WTC11 (cell line): ENCODE measurements around the gene FRG2.
"Not testable (repeated sequence)": the region's sequence is repeated elsewhere in the genome, so short reads cannot be mapped to it uniquely, and the experiment has no call there.

Source experiments
- CREM ChIP-seq: sonication (generic); formaldehyde crosslinking; IDR thresholded peaks from 2 replicates; pipeline ENCODE4 v1.8.1; 2022; ENCODE audit warnings: mild to moderate bottlenecking, missing genetic modification reagents, moderate library complexity
- FOXK1 ChIP-seq: sonication (generic); formaldehyde crosslinking; IDR thresholded peaks from 2 replicates; pipeline ENCODE4 v1.8.0; 2022; ENCODE audit warnings: mild to moderate bottlenecking, moderate library complexity, missing genetic modification reagents
- NR1H2 ChIP-seq: sonication (generic); formaldehyde crosslinking; IDR thresholded peaks from 2 replicates; pipeline ENCODE4 v1.9.0; 2021; ENCODE audit warnings: mild to moderate bottlenecking, moderate library complexity, missing genetic modification reagents
- SMAD3 ChIP-seq: sonication (generic); formaldehyde crosslinking; IDR thresholded peaks from 2 replicates; pipeline ENCODE4 v1.8.0; 2022; ENCODE audit warnings: missing genetic modification reagents, mild to moderate bottlenecking, borderline replicate concordance
- TEAD1 ChIP-seq: sonication (generic); formaldehyde crosslinking; IDR thresholded peaks from 2 replicates; pipeline ENCODE4 v1.8.0; 2022; ENCODE audit warnings: mild to moderate bottlenecking, missing genetic modification reagents
- ZNF512 ChIP-seq: sonication (generic); formaldehyde crosslinking; IDR thresholded peaks from 2 replicates; pipeline ENCODE4 v1.8.1; 2022; ENCODE audit warnings: missing genetic modification reagents, borderline replicate concordance
- TF ChIP-seq, protein P1 (sequence below): sonication (generic); formaldehyde crosslinking; conservative IDR thresholded peaks from 2 replicates; pipeline ENCODE4 v1.8.1; 2022; ENCODE audit warnings: mild to moderate bottlenecking, missing genetic modification reagents

DNA sequence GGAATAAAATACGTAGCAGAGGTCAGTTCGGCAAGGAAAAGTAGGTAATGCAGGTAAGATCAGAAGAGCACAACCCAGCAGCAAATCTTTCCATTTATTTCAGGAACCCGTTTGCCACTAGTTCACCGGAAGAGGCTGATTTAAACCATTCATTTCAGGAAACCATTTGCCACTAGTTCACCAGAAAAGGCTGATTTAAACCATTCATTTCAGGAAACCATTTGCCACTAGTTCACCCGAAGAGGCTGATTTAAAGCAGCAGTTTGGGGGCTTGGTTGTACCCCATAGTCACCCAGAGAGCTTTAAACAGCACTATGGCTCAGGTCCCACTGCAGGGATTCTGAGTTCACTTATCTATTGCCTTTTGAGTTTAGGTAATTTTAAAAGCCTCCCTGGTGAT, 4.2 kb upstream of the FRG2 start:
- not testable (repeated sequence) for TF ChIP-seq NR1H2 (CRISPR knock-in tag); FOXK1 (CRISPR knock-in tag); TEAD1 (CRISPR knock-in tag); SMAD3; ZNF512; CREM
- TF ChIP-seq, protein P1, sequence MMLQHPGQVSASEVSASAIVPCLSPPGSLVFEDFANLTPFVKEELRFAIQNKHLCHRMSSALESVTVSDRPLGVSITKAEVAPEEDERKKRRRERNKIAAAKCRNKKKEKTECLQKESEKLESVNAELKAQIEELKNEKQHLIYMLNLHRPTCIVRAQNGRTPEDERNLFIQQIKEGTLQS (CRISPR knock-in tag): not testable (repeated sequence)
